ENCODE measurements around the gene HCRT. TPM values are rescaled to one million over a fixed set of nuclear protein-coding genes. Genes with fewer than 3 reads are reported as not detected.

The HCRT gene
- polyA plus RNA-seq, 1 donor from 2014 or later: not detected

- H2AFZ ChIP-seq (ENCODE audit: low read depth, low read length): no peak overlapping the region
Observed at GRCh38 chr17:42163696-42164407, 21.4 kb downstream of the HCRT start.

GRCh38 chr17:42163113-42163512 is 22.1 kb downstream of the HCRT start:
- Histone ChIP-seq H3K9me2 (ENCODE audit: insufficient read depth, low read length) (no peaks in the 10 kb centered on the region), H3K4me2 (ENCODE audit: low read length) (no peak overlapping the region), H3F3A (ENCODE audit: insufficient read depth, low read length, poor library complexity, severe bottlenecking) (no peaks in the 10 kb centered on the region), H3K36me3 (ENCODE audit: insufficient read depth, low read length) (no peaks in the 10 kb centered on the region), H3K9ac (ENCODE audit: low read length) (no peak overlapping the region), H4K20me1 (ENCODE audit: insufficient read depth) (no peaks in the 10 kb centered on the region), H2AFZ (ENCODE audit: low read depth, low read length) (no peak overlapping the region), H3K27me3 (ENCODE audit: insufficient read depth, low read depth, low read length) (no peaks in the 10 kb centered on the region), H3K79me2 (replicated peaks; ENCODE audit: insufficient read depth, low read length) (no peaks in the 10 kb centered on the region), H3K4me3 (ENCODE audit: low read length) (no peak overlapping the region), H3K9me3 (ENCODE audit: low read length) (no peaks in the 10 kb centered on the region), H3K27ac (ENCODE audit: low read length) (no peak overlapping the region)
- TF ChIP-seq POLR2AphosphoS5 (IDR thresholded peaks at IDR 0.05): no peak
- TF ChIP-seq TAF1 (IDR thresholded peaks at IDR 0.05; ENCODE audit: low read depth): no peak
- no peak for TF ChIP-seq SMC3 (conservative IDR thresholded peaks at IDR 0.05; ENCODE audit: poor library complexity)
- TF ChIP-seq CTCF (IDR thresholded peaks at IDR 0.05; ENCODE audit: poor library complexity, severe bottlenecking): no peak
- no peak for TF ChIP-seq EZH2 (IDR thresholded peaks at IDR 0.05; ENCODE audit: borderline replicate concordance, insufficient read depth, low read length, poor library complexity, severe bottlenecking)

More at GRCh38 chr17:42163696-42164407, 21.4 kb downstream of the HCRT start:
- Histone ChIP-seq H3F3A (ENCODE audit: insufficient read depth, low read length, poor library complexity, severe bottlenecking) (no peaks in the 10 kb centered on the region), H3K27ac (ENCODE audit: low read length) (no peak overlapping the region), H3K9me2 (ENCODE audit: insufficient read depth, low read length) (no peaks in the 10 kb centered on the region), H4K20me1 (ENCODE audit: insufficient read depth) (no peaks in the 10 kb centered on the region), H3K4me2 (ENCODE audit: low read length) (no peak overlapping the region), H3K9ac (ENCODE audit: low read length) (no peak overlapping the region), H3K27me3 (ENCODE audit: insufficient read depth, low read depth, low read length) (no peaks in the 10 kb centered on the region), H3K79me2 (replicated peaks; ENCODE audit: insufficient read depth, low read length) (no peaks in the 10 kb centered on the region), H3K4me3 (ENCODE audit: low read length) (no peak overlapping the region), H3K36me3 (ENCODE audit: insufficient read depth, low read length) (no peaks in the 10 kb centered on the region), H3K9me3 (ENCODE audit: low read length) (no peaks in the 10 kb centered on the region)
- TF ChIP-seq EZH2 (IDR thresholded peaks at IDR 0.05; ENCODE audit: borderline replicate concordance, insufficient read depth, low read length, poor library complexity, severe bottlenecking): no peak
- TF ChIP-seq REST (IDR thresholded peaks at IDR 0.05; ENCODE audit: borderline replicate concordance): no peak
- TF ChIP-seq CTCF (IDR thresholded peaks at IDR 0.05; ENCODE audit: poor library complexity, severe bottlenecking): no peak
- no peak for TF ChIP-seq EP300 (conservative IDR thresholded peaks at IDR 0.05; ENCODE audit: poor library complexity, severe bottlenecking)
- TF ChIP-seq TAF1 (IDR thresholded peaks at IDR 0.05; ENCODE audit: low read depth): no peak
- TF ChIP-seq POLR2AphosphoS5 (IDR thresholded peaks at IDR 0.05): no peak
- no peak for TF ChIP-seq MXI1 (conservative IDR thresholded peaks at IDR 0.05; ENCODE audit: poor library complexity, severe bottlenecking)
- no peak for TF ChIP-seq SMC3 (conservative IDR thresholded peaks at IDR 0.05; ENCODE audit: poor library complexity)
- no peak for TF ChIP-seq RAD21 (conservative IDR thresholded peaks at IDR 0.05)

Data from neural cell (in vitro differentiated cells).